ENCODE measurements around the gene MXD4.
"Not testable (repeated sequence)": the region's sequence is repeated elsewhere in the genome, so short reads cannot be mapped to it uniquely, and the experiment has no call there.

GRCh38 chr4:2221378-2221777, 40.5 kb downstream of the MXD4 start:
- TF ChIP-seq CTCF (conservative IDR thresholded peaks at IDR 0.05; ENCODE audit: low read depth in 2 of 2); EZH2 (IDR thresholded peaks at IDR 0.05; ENCODE audit: low read depth, unreplicated experiment): not testable (repeated sequence)
- 0 out of 2 replicates have a peak, but pooled peaks have one; percentile 6 for TF ChIP-seq POLR2AphosphoS5 (IDR thresholded peaks at IDR 0.05; ENCODE audit: low read depth)
